Activated T-cell treated with anti-CD3 and anti-CD28 coated beads for 48 hours (primary cell): ENCODE data around the gene SLC16A10.
"Not testable (repeated sequence)": the region's sequence is repeated elsewhere in the genome, so short reads cannot be mapped to it uniquely, and the experiment has no call there.

ENCODE experiments used
- DNase-seq: peaks from one replicate; pipeline ENCODE4 v3.0.0-alpha.2; 2020; ENCODE audit warnings: low read depth

SLC16A10 gene

GRCh38 chr6:111087106-111087835, at the start of gene SLC16A10:
SLC16A10 (plus strand) TSS chr6:111087503; CDS start chr6:111087753, 250 bp downstream.
- peak; percentile 79 for DNase-seq

GRCh38 chr6:111038534-111039252, 48.6 kb upstream of the SLC16A10 start:
- DNase-seq = peak; percentile 10

DNA sequence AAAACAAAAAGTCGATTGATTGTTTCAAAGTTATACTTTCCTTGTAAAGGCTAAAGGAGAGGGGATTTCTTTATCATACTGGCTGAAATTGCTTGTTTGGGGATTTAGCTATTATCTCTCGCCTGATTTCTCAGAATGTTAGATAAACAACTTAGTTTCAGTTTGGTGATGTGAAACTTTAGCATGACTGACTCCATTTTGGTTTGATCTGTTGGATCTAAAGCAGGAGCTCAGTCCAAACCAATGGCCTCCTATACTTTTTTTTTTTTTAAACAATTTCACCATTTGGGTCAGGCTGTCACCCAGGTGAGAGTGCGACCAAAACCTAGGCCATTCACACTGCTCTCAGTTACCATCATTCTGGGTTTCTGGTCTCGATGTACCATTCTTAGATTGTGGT, 45.4 kb upstream of the SLC16A10 start:
- DNase-seq = no peak

GRCh38 chr6:111047244-111047643, 40.1 kb upstream of the SLC16A10 start:
- DNase-seq = no peak

DNA sequence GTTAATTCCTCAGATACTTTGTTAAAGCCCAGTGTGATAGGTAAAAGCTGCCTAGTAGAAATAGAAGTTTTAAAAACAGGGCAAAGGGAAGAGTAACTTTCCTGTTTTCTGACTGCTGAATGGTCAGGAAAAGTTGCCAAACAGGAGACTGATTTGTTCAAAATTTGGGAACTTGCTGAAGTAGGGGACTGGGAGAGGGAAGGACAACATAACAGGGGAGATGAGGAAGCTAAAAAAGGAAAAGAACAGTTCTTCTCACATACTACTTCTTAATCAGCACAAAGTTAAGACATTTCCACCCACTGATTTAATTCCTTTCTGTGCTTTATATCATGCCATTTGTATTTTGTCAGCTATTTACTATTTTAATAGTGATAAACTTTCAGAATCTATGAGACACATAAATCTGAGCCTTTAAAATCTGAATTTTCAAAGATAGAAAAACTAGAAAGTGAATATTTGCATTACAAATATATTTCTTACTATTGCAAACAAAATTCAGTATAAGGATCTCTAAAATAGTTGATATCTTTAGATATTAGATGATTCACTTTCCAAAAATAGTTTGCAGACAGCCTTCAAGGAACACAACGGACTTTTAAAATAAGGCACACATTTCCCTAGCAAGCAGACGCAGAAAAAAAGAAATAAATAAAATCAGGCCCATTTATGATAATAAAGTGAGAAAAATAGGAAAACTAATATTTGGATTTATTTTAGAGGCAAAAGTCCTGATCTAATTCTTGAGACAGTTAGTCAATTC, 36.9 kb upstream of the SLC16A10 start:
- no peak for DNase-seq

DNA sequence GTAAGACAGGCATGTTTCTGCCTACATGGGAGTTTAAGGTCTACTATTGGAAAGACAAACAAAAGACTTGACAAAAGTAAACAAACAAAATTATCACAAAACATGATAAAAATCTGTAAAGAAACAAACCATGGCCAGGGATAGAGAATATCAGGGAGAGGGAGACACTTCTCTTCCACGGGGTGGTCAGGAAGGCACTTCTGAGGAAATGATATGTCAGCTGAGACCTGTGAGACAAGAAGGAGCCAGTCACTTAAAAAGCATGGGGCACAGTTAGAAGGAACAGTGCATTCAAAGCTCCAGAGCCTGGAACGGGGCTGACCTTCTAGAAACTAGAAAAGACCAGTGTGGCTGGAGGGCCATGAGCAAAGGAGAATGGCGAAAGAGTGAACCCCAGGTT, 35.1 kb upstream of the SLC16A10 start:
- no peak for DNase-seq

- no peak for DNase-seq
Observed at GRCh38 chr6:111057074-111057752, 30.1 kb upstream of the SLC16A10 start.

DNA sequence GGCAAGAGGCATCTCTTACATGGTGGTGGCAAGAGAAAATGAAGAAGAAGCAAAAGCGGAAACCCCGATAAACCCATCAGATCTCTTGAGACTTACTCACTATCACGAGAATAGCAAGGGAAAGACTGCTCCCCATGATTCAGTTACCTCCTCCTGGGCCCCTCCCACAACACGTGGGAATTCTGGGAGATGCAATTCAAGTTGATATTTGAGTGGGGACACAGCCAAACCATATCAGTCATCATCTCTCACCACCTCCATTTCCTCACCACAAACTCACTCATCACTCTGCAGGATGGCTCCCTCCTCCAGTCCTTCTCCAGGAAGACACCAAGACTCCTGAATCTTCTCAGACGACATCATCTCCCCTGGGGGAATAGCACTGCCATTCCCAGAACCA, 25.8 kb upstream of the SLC16A10 start:
- no peak for DNase-seq

DNA sequence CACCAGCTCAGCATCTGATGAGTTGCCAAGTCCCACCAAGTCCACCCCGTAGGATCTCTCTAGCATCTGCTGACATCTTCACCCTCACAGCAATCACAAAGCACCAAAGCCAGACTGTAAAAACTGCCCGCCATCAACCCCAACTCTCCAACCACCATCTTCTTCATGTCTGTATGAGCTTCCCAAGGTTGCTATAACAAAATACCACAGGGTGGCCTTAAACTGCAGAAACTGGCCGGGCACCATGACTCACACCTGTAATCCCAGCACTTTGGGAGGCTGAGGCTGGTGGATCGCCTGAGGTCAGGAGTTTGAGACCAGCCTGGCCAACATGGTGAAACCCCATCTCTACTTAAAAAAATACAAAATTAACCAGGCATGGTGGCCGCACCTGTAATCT, 25.3 kb upstream of the SLC16A10 start:
- not testable (repeated sequence) for DNase-seq

DNA sequence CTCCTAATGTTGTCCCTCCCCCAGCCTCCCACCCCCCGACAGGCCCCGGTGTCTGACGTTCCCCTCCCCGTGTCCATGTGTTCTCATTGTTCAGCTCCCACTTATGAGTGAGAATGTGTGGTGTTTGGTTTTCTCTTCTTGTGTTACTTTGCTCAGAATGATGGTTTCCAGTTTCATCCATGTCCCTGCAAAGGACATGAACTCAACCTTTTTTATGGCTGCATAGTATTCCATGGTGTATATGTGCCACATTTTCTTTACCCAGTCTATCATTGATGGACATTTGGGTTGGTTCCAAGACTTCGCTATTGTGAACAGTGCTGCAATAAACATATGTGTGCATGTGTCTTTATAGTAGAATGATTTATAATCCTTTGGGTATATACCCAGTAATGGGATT, 24.4 kb upstream of the SLC16A10 start:
- DNase-seq = not testable (repeated sequence)

DNA sequence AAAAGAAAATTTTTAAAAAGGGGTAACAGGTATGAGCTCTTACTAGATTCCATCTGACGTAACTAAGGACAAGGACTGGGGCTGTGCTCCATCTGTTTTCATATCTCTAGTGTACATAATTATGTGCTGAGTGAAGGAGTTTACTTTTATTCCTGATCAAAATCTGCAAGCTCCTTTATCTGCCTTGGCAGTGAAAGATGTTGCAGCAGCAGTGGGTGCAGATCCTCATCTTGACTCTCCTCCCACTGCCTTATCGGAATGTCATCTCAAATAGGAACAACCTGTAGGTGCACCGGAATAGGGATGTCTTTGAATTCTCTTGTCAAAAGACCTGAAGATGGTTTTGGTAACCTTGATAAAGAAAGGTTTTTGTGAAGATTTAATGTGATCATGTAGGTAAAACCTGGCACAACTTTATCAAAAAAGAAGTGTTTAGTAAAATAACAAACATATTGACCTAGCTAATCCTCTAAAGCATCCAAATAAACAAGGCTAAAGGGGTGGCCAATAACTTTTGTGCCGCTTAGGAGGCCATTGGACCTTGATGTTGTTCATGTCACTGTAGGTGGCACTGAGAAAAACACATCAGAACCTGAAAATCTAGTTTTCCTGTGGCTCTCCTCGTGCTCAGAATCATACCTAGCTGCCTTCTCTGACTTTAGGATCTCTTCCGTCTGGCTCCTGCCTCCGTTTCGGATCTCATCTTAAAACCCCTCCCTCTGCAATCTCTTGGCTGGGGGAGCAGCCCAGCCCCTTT, 19.0 kb upstream of the SLC16A10 start:
- no peak for DNase-seq

- no peak for DNase-seq
Observed at GRCh38 chr6:111068866-111069234, 18.5 kb upstream of the SLC16A10 start.

DNA sequence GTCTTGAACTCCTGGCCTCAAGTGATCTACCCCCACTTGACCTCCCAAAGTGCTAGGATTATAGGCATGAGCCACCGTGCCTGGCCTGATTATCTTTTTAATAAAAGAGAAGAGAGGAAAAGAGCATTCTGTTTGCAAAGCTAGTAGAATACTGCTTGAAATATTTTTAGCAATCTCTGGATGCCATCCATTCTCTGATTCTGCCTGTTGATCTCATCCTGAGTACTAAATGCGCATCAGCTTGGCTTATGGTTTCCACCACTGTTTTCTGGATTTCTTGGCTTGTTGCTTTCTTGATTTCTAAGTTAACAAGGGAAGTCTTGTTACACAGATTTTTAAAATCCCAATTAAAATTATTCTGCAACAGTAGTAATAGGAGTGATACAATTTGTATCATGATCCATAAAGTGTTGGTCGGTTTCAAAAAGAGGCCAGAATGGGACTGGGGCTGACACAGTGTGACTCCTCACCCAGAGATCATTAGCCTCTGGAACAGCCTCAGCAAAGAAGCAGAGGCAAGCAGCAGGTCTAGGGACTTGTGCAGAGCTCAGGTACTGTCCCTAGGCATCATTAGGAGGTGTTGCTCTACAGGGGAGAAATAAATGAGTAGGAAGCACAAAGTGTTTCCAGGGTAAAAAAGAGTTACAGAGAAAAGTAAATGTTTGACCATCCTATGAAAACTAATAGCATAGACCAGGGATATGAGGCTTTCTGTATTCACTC, 17.8 kb upstream of the SLC16A10 start:
- DNase-seq = no peak

GRCh38 chr6:111070105-111071005, 16.9 kb upstream of the SLC16A10 start:
- no peak for DNase-seq

DNA sequence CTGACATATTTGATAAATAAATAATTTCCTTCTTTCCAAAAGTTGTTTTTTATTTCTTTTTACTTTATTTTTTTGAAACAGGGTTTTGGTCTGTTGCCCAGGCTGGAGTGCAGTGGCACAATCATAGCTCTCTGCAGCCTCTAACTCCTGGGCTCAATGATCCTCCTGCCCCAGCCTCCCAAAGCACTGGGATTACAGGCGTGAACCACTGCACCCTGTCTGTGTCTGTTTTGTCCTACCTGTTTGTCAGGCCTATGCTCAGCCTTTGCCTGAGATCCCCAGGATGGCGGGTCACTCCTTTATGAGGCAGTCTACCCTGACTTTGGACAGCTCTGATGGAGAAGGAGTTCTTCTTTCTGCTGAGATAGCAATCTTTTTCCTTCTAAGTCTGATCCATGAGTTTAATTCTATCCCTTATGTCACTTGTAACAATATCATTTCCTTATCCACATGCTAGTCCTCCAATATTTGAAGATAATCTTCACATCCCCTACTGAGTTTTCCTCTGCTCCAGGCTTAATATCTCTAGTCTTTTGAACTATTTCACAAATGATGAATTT, 14.4 kb upstream of the SLC16A10 start:
- DNase-seq = no peak

GRCh38 chr6:111074311-111074710, 13.0 kb upstream of the SLC16A10 start:
- DNase-seq = no peak

GRCh38 chr6:111076024-111076695, 11.1 kb upstream of the SLC16A10 start:
- DNase-seq = no peak

DNA sequence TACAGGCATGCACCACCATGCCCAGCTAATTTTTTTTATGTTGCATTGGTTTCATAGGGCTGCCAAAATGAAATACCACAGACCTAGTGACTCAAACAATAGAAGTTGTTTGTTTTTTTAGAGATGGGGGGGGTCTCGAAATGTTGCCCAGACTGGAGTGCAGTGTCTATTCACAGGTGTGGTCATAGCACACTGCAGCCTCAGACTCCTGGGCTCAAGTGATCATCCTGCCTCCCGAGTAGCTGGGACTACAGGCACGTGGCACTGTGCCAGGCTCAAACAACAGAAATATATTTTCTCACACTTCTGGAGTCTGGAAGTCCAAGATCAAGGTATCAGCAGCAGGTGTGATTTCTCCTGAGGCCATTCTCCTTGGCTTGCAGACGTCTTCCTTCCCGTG, 6.6 kb upstream of the SLC16A10 start:
- no peak for DNase-seq

GRCh38 chr6:111086685-111087084, 618 bp upstream of the SLC16A10 start:
- no peak for DNase-seq
